ENCODE data around the gene HAP1.
A peak's percentile ranks its signal among the peaks of the same experiment; 100 is the strongest.
"Not testable (repeated sequence)": the region's sequence is repeated elsewhere in the genome, so short reads cannot be mapped to it uniquely, and the experiment has no call there.

Gene HAP1

GRCh38 chr17:41777157-41777573, 42.7 kb upstream of the HAP1 start:
- TF ChIP-seq CTCF (IDR thresholded peaks at IDR 0.05), result peak; percentile 10 to 12
- H3K27me3 ChIP-seq, result peaks cover 0 to 2% of the 10 kb centered on the region in 2 donors
- intact Hi-C loops (cut with DNase I; ENCODE audit: low total_unique reads), result no loop called here
- H3K27ac ChIP-seq, result peak overlapping the region; percentile 30 to 50
- H3K4me1 ChIP-seq, result peaks cover 0 to 71% (median 18%) of the 10 kb centered on the region in 4 donors
- no peak for DNase-seq
- H3K9me3 ChIP-seq, result no peaks in the 10 kb centered on the region
- peaks cover 0 to 13% (median 0%) of the 10 kb centered on the region in 3 donors for H3K36me3 ChIP-seq
- H3K4me3 ChIP-seq, result no peak overlapping the region

GRCh38 chr17:41776262-41776900, 41.9 kb upstream of the HAP1 start:
- intact Hi-C loops (cut with DNase I; ENCODE audit: low total_unique reads), result not testable (repeated sequence)
- peaks cover 0 to 68% (median 17%) of the 10 kb centered on the region in 4 donors for H3K4me1 ChIP-seq

GRCh38 chr17:41775394-41776226, 41.2 kb upstream of the HAP1 start:
- no peak for TF ChIP-seq CTCF (IDR thresholded peaks at IDR 0.05)
- Histone ChIP-seq H3K36me3 (peaks cover 0 to 26% (median 8%) of the 10 kb centered on the region in 3 donors), H3K4me3 (no peak overlapping the region), H3K4me1 (peaks cover 0 to 67% (median 17%) of the 10 kb centered on the region in 4 donors), H3K9me3 (no peaks in the 10 kb centered on the region), H3K27ac (no peak overlapping the region), H3K27me3 (no peaks in the 10 kb centered on the region)
- intact Hi-C loops (cut with DNase I; ENCODE audit: low total_unique reads), result no loop called here
- no peak for DNase-seq

More at GRCh38 chr17:41776262-41776900, 41.9 kb upstream of the HAP1 start:
- peaks cover 0 to 18% (median 2%) of the 10 kb centered on the region in 3 donors for H3K36me3 ChIP-seq
- DNase-seq, H3K27ac ChIP-seq, H3K9me3 ChIP-seq, H3K27me3 ChIP-seq, H3K4me3 ChIP-seq: not testable (repeated sequence)

- Histone ChIP-seq H3K27ac (no peak overlapping the region), H3K27me3 (no peaks in the 10 kb centered on the region), H3K4me1 (peaks cover 0 to 67% (median 17%) of the 10 kb centered on the region in 4 donors), H3K4me3 (no peak overlapping the region), H3K36me3 (peaks cover 0 to 44% (median 24%) of the 10 kb centered on the region in 3 donors), H3K9me3 (no peaks in the 10 kb centered on the region)
- intact Hi-C loops (cut with DNase I; ENCODE audit: low total_unique reads), result no loop called here
- TF ChIP-seq CTCF (IDR thresholded peaks at IDR 0.05), result no peak
- DNase-seq, result no peak
Observed at GRCh38 chr17:41773731-41774193, 39.3 kb upstream of the HAP1 start.

GRCh38 chr17:41773190-41773588, 38.7 kb upstream of the HAP1 start:
- intact Hi-C loops (cut with DNase I; ENCODE audit: low total_unique reads), result no loop called here
- Histone ChIP-seq H3K27me3 (no peaks in the 10 kb centered on the region), H3K4me1 (peaks cover 0 to 64% (median 16%) of the 10 kb centered on the region in 4 donors), H3K36me3 (peaks cover 0 to 50% (median 28%) of the 10 kb centered on the region in 3 donors), H3K9me3 (no peaks in the 10 kb centered on the region), H3K27ac (no peak overlapping the region), H3K4me3 (no peak overlapping the region)
- TF ChIP-seq CTCF (IDR thresholded peaks at IDR 0.05), result no peak
- DNase-seq, result no peak
